DND-41 (cell line): ENCODE results near the gene GFAP.

Source experiments
- CTCF ChIP-seq: IDR thresholded peaks from 2 replicates; pipeline ENCODE4 v1.5.1; 2012; ENCODE audit warnings: borderline replicate concordance, low read length, moderate library complexity, mild to moderate bottlenecking; ENCODE audit not compliant: poor library complexity, severe bottlenecking; ENCODE audit errors: extremely low read depth
- EZH2 ChIP-seq: IDR thresholded peaks from 3 replicates; pipeline ENCODE4 v1.6.1; 2012; ENCODE audit warnings: borderline replicate concordance, low read depth, mild to moderate bottlenecking, moderate library complexity, low read length, inconsistent platforms; ENCODE audit not compliant: severe bottlenecking

DNA sequence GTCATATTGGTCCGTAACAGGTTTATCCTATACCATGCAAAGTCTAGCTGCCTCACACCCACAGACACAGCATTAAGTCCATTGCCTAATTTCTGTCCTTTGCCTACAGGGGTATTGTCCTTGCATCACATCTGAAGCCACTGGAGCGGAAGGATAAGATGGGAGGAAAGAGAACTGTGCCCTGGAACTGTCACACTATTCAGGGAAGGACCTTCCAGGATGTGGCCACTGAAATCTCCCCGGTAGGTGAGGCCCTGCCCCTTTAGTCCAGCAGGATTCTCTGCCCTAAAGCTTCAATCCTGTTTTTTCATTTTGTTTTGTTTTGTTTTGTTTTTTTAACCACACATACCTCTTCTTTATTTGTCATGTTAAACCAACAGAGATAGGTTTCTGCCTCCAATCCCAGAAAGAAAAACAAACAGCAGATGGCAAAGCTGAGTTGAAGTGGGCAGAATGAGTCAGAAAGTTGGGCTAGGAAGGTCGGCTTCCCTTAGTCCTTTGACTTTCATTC lies 13.8 kb downstream of the GFAP start:
- no peak for TF ChIP-seq CTCF
- TF ChIP-seq EZH2 = no peak
